HG02678 (cell line): ENCODE data around the gene EIF2B1.

Experiments used
- ATAC-seq: cut with Tn5 transposase; IDR thresholded peaks from one replicate; pipeline ENCODE4 v1.9.1; 2021; ENCODE audit warnings: mild to moderate bottlenecking, moderate library complexity; ENCODE audit not compliant: unreplicated experiment

EIF2B1 gene

GRCh38 chr12:123633379-123634141, at the start of gene EIF2B1, which contains the start of gene GTF2H3:
EIF2B1 (minus strand) TSS chr12:123633686; CDS start chr12:123633557, 129 bp downstream.
GTF2H3 (plus strand) TSS chr12:123633829; CDS start chr12:123633860, 31 bp downstream.
- ATAC-seq: peak; percentile 96

- no peak for ATAC-seq
Measured at GRCh38 chr12:123681605-123682004, 48.1 kb upstream of the EIF2B1 start.

- no peak for ATAC-seq
Measured at GRCh38 chr12:123678981-123679380, 45.5 kb upstream of the EIF2B1 start.

GRCh38 chr12:123676616-123677320, 43.3 kb upstream of the EIF2B1 start:
- ATAC-seq: no peak

GRCh38 chr12:123675436-123675835, 42.0 kb upstream of the EIF2B1 start:
- no peak for ATAC-seq

GRCh38 chr12:123671876-123672275, 38.4 kb upstream of the EIF2B1 start:
- no peak for ATAC-seq

- peak; percentile 100 for ATAC-seq
Measured at GRCh38 chr12:123670882-123671728, 37.6 kb upstream of the EIF2B1 start, which contains the start of gene TCTN2. TCTN2 (plus strand) TSS chr12:123671113; CDS start chr12:123671241, 128 bp downstream.

- ATAC-seq: no peak
Measured at GRCh38 chr12:123667771-123668170, 34.3 kb upstream of the EIF2B1 start.

GRCh38 chr12:123659996-123660727, 26.7 kb upstream of the EIF2B1 start:
- no peak for ATAC-seq

GRCh38 chr12:123657211-123657610, 23.7 kb upstream of the EIF2B1 start:
- ATAC-seq: no peak

- ATAC-seq: no peak
Measured at GRCh38 chr12:123656392-123656791, 22.9 kb upstream of the EIF2B1 start.

- peak; percentile 92 for ATAC-seq
Measured at GRCh38 chr12:123655420-123655819, 21.9 kb upstream of the EIF2B1 start.

GRCh38 chr12:123654129-123654701, 20.7 kb upstream of the EIF2B1 start:
- ATAC-seq: no peak

- no peak for ATAC-seq
Measured at GRCh38 chr12:123648401-123648800, 14.9 kb upstream of the EIF2B1 start.

GRCh38 chr12:123645878-123646277, 12.4 kb upstream of the EIF2B1 start:
- ATAC-seq: no peak

- ATAC-seq: no peak
Measured at GRCh38 chr12:123645380-123645779, 11.9 kb upstream of the EIF2B1 start.

- ATAC-seq: no peak
Measured at GRCh38 chr12:123643911-123644310, 10.4 kb upstream of the EIF2B1 start.

- no peak for ATAC-seq
Measured at GRCh38 chr12:123634142-123634561, 666 bp upstream of the EIF2B1 start.

GRCh38 chr12:123621619-123622530, 11.6 kb downstream of the EIF2B1 start:
- no peak for ATAC-seq
